Left colon (tissue), 2 donors: Measurements from ENCODE around the gene AFF1. TPM values are rescaled to one million over a fixed set of nuclear protein-coding genes. Genes with fewer than 3 reads are reported as not detected.
"Not testable (repeated sequence)": the region's sequence is repeated elsewhere in the genome, so short reads cannot be mapped to it uniquely, and the experiment has no call there.

Experiments
- ATAC-seq: fragments of 200-7000 bp; cut with Tn5 transposase; one replicate; pipeline ENCODE4 v1.9.1; 2020; ENCODE audit warnings: mild to moderate bottlenecking, moderate library complexity
- DNase-seq, 2 donors: peaks; one replicate each; pipeline ENCODE4 v3.0.0-alpha.2; 2020
- intact Hi-C, 2 donors: fragments of 100-400 bp; cut with DNase I in 1 of 2; cut with micrococcal nuclease in 1 of 2; formaldehyde crosslinking; loops; one replicate each; pipeline versions ENCODE4 v1.11.2 to v1.14.0; 2022; cut with DNase I, micrococcal nuclease
- total RNA-seq, 2 donors: library from RNA; stranded (reverse); fragmentation: NEBNext Ultra II Directional; extraction: Animal tissue kit (Norgen Biotek cat#: 25700); gene quantifications; one replicate each; pipeline ENCODE4 v1.2.1, GENCODE V29; 2021
- donor health status: DM: no; HTN: no; CAD: no.
- donor health status: DM: yes; HTN: yes; CAD: no.

AFF1 gene
- total RNA-seq, 2 donors from 2014 or later = 86.2 to 95.2 TPM

DNA sequence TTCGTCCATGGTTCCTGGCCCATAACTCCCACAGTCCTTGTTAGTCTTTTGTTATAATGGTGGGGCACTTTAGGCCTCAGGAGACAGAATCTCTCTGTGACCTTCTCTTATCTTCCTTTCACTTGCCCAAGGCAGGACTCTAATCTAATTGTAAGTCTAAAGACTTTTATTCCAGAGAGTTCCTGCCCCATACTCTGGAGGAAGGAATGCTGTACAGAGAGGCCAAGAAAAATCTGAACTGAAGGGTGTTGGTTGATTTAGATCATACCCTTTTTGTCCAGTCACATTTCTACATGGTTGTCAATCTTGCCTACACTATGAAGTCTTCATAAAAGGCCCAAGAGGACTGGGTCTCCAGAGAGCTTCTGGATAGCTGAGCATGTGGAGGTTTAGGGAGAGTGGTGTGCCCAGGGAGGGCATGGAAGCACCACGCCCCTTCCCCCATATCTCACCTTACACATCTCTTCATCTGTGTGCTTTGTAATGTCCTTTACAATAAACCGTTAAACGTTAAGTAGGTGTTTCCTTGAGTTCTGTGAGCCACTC lies 84.5 kb downstream of the AFF1 start:
- DNase-seq (no peak), ATAC-seq (no peak)
- intact Hi-C loops = no loop called here

DNA sequence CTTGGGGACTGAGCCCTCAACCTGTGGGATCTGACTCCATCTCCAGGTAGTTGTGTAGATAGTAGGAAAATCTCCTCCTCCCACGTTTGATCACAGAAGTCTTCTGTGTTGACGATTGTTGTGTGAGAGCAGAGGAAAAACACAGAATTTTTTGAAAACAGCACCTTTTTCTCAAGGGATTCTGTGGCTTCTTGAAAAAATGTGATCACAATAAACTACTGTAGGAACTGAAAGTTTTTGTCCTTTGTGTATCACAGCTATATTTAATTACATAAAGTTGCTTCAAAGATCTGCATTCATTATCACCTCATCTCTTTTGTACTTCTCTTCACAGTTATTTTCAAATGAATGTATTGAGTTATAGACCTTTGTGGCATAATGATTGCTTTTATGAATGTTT lies 85.1 kb downstream of the AFF1 start:
- DNase-seq (no peak), ATAC-seq (no peak)
- intact Hi-C loops = no loop called here

DNA sequence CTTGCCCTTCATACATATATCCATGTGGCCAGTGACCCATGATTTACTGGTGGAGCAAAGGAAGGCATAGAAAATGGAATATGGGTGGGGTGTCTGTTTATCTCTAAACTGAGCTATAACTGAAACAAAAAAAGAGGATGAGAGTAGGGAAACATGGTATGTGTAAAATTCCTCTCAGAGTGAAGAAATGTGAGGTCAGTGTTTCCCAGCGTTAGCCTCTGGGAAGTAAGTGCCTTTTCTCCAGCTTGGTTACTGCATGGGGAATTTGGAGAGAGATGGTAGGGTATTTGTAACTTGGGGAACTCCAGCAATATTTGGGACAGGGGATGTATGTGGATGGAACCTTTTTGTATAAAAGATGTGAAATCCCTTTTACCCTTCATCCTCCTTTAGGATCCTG lies 89.4 kb downstream of the AFF1 start:
- no peak for ATAC-seq
- intact Hi-C loops = no loop called here
- DNase-seq = no peak

DNA sequence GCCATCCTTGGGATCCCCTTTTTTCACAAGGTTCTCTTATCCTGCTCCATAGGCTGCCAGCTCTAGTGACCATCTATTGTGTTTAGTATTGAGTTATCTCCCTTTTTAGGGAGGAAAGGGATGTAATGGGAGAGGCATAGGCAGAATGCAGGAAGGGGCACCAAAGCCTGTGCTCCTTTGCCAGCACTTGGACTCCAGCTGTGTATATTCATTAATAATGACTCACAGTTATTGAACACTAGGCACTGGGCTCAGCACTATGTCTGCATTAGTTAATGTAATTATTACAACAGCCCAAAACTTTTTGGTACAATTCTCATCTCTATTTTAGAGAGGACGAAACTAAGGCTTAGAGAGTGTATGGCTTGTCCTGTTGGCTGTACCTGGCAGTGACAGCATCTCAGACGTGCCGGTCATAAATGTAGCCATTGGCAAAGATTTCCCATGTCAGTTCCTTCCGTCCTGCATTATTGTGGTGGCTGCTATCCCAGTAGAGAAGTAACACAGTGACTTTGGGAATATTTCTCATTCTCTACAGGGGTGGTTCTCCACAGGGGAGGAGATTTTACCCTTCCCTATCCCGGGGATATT lies 90.3 kb downstream of the AFF1 start:
- intact Hi-C loops = no loop called here
- ATAC-seq = peak; percentile 56
- no peak for DNase-seq

DNA sequence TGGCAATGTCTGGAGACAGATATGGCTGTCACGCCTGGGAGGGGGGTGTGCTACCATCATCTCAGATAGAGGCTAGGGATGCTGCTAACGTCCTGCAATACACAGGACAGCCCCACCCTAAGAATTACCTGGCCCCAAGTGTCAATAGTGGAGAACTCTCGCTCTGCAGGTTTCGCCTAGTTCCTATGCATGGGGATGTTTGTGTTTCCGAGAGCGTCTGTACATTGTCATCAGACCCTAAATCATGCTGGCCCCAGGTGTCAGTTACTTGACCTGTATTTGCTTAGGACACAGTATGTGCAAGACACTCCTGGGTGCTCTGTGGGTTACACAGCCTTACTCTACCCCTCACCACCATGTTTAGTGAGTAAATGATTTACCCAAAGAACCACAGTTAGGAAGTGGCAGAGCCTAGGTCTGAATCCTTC lies 90.8 kb downstream of the AFF1 start:
- intact Hi-C loops = no loop called here
- ATAC-seq = peak; percentile 92

DNA sequence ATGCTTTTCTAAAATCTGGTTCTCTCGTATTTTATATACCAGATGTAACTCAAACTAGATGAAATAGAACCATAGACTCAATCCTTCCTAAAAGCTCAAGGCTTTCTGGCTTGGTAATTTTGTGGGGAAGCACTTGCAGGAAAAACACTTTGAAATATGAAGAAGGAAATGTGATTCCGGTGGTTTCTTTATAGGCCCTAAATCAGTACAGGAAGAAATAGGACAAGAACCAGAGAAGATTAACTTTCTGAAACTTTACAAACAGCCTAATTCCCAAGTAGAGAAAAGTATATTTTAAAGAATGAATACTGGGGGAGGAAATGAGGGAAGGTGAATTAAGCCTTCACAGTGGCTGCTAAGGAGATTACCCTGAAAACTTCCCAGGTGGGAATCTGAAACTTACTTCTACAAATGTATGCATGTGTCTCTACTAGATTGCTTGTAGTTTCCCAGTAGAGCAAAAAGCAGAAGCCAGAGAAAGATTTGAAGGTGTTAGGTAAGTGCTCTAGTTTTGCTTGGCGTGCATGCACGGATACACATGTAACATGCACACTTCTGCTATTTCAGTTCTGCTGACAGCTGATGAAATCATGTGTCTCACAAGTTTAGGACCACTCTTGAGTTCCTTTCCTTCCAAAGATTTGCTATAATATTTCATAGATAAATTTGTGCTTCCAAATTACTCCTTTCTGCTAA lies 92.1 kb downstream of the AFF1 start:
- intact Hi-C loops = no loop called here
- DNase-seq = no peak
- no peak for ATAC-seq

More for the DNA sequence above, 90.8 kb downstream of the AFF1 start:
- DNase-seq = peak; percentile 60 to 77

DNA sequence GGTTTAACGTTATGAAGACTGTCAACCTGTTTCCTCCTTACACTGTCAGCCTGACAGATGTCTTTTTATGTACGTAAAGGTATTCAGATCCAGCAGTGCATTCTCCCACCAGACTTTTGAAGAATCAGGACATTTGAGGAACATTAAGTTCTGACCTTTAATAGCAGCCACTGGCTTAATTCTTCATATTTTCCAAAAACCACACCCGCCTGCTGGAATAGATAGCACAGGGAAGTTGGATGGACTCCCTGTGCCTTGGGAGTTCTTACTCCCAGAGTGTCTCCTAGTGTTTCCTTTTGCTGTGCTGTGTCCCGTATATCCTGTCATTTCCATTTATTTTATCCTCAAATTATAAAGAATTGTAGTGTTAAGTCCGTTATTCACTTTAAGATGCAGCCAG lies 94.5 kb downstream of the AFF1 start:
- intact Hi-C loops = no loop called here
- ATAC-seq (no peak), DNase-seq (no peak)

DNA sequence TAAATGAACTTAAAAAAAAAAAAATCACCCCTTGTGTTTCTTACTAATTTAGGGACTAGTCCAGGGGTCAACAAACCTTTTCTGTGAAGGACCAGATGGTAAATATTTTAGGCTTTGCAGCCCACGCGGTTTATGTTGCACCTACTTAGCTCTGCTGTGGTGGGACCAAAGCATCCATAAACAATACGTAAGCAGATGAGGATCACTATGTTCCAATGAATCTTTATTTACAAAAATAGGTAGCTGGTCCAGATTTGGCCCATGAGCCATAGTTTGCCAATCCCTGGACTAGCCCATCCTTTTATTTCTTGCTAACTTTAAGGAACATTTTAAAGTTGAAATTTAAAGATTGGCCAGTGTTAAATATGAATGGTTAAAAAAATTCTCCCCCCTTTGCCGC lies 95.3 kb downstream of the AFF1 start:
- intact Hi-C loops = no loop called here
- DNase-seq (no peak), ATAC-seq (no peak)

DNA sequence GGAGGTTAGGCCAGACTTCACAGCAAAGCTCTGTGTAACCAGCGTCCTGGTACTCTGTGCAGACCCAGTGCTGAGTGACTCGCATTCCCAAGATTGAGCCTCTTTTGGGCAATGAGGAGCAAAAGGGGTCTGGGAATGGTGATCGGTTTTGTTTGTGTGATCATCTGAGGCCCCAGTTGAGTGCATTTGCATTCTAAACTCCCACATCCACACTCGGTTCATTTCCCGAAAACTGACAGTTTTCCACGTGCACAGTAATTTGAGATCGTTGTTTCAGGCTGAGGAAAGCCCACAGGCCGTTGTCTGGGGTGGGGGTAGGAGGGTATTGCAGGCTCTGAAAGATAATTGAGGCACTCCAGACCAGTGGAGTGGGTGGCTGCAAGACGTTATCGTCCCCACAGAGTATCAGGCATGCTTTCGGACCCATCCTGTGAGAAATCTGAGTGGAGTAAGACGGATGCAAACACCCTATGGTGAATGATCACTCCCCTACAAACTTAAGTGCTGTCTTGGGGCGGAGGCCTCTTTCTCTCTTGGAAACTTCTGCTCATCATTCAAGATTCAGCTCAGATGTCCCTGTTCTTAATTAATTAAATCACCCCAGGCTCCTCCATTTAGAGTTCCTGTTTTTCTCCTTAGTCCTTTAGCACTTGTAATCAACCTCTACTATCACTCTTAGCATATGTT lies 96.1 kb downstream of the AFF1 start:
- intact Hi-C loops = no loop called here
- ATAC-seq (no peak), DNase-seq (no peak)

DNA sequence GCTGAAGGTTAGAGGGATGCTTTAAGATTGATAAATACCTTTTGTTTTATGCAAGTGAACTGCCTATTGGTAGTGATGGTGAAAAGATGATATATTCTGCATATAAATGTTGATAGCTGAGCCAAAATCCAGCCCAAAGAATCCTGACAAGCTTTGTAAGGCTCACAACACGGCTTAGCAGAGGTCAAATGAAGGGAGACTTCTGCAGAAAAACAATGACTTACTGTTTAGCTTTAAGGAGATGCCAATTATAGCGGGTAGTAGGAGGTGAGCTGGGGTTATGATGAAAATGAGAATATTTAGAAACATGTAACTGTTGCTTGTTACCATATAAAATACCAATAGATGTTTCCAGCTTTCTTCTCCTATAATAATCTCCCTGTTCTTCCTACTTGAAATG lies 97.1 kb downstream of the AFF1 start:
- intact Hi-C loops = no loop called here
- DNase-seq = no peak
- peak; percentile 18 for ATAC-seq

DNA sequence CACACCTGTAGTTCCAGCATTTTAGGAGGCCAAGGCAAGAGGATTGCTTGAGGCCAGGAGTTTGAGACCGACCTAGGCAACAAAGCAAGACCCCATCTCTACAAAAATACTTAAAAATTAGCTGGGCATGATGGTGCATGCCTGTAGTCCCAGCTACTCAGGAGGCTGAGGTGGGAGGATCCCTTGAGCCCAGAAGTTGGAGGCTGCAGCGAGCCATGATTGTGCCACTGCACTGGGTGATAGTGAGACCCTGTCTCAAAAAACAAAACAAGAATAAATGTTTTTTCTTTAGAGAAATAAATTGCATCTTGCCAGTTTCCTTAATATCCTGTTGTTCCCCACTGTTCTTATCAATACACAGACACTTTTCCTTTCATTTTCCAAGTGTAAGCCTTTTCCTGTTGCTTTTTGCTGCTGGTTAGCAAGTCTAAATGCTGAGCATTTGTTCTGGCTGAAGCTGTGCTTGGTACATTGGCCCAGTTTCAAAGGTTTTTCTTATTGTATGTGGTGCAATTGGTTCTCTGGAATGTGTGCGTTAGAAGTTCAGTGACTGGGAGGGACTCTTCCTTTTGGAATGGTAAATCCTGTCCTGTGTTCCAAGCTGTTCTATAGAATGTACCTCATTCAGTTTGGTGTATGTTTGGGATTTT lies 98.2 kb downstream of the AFF1 start:
- intact Hi-C loops = no loop called here
- no peak for DNase-seq
- peak; percentile 79 for ATAC-seq

DNA sequence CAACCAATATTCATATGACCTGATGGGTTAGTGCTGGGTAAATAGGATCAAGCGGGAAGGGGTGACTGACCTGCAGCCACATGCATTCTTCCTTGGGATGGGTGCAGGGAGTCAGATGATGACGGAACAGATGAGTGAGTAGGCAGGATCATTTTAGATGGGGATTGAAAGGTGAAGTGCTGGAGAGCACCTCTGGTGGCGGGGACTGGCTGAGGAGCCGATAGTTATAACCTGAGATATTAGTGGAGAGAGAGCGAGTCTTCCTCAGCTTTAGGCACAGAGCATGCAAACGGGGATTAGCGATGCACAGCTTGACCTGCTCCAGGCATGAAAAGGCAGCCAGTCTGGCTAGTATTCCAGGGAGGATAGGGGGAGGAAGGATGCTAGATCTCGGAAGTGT lies 99.1 kb downstream of the AFF1 start:
- intact Hi-C loops = no loop called here
- DNase-seq (no peak), ATAC-seq (no peak)

DNA sequence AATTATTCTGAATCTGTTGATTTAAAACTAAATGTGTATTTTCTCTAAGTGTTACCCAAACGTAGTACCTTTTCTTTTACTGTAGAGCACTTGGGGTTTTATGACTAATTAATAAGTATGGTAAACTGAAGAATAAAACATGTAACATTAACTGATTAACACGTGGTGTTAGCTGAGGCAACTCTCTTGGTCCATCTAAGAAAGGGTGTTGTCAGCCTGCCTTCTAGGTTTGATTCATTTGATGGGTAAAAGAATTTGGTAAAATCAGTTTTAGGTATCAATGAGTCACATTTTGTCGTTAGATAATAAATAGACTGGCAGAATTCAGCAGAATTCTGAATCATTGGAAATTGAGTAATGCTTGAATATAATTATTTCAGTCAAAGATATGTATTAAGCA lies 99.7 kb downstream of the AFF1 start:
- DNase-seq (no peak), ATAC-seq (no peak)
- intact Hi-C loops = no loop called here

DNA sequence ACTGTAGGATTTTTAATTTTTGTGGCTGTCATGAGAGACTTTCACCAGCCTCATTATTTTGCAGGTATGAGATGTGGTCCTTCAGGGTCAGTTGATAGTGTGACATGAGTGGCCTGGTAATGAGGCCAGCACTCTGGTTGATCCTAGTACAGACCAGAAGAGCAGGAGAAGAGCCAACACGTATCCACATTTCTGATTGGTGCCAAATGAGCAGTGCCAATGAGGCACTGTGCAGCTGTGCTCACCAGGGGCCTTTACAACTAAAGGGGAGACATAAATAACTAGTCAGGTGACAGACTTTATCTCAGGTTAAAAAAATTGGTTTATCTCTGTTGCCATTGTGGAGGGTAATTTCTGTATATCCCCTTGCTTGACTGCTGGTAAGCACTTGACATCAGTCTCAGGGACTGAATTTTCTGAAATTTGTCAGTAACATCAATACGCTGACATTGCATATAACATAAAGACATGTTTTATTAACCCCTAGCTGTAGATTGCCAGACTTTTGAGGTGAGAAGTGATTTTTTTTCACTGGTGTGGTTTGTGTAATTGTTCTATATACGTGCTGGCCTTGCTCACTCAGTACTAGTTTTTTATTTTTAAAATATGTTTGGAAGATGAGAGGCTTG lies 101.2 kb downstream of the AFF1 start:
- no peak for DNase-seq
- ATAC-seq = no peak
- intact Hi-C loops = no loop called here

DNA sequence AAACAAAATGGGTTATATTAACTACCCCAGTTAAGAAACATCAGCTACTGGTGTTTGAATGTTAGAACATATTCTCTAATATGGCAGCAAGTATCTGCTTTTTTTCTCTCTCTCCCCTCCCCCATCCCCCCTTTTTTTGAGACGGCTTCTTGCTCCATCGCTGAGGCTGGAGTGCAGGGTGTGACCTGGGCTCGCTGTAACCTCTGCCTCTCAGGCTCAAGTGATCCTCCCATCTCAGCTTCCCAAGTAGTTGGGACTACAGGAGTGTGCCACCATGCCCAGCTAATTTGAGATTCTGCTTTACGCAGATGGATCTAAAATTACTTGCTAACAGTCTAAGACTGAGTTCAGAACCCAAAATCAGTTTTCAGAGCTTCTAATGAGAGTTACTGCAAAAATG lies 101.9 kb downstream of the AFF1 start:
- intact Hi-C loops = no loop called here
- ATAC-seq (no peak), DNase-seq (no peak)

DNA sequence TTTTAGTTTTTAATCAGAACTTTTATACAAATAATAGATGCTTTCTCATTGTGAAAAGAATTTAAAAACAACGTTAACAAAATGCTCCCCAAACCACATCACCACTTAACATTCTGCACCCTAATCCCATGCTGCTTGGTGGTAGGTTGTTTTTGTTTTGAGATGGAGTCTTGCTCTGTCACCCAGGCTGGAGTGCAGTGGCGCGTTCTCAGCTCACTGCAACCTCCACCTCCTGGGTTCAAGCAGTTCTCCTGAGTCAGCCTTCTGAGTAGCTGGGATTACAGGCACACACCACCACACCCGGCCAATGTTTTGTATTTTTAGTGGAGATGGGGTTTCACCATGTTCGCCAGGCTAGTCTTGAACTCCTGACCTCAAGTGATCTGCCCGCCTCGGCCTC lies 102.4 kb downstream of the AFF1 start:
- ATAC-seq, DNase-seq, intact Hi-C loops: not testable (repeated sequence)

DNA sequence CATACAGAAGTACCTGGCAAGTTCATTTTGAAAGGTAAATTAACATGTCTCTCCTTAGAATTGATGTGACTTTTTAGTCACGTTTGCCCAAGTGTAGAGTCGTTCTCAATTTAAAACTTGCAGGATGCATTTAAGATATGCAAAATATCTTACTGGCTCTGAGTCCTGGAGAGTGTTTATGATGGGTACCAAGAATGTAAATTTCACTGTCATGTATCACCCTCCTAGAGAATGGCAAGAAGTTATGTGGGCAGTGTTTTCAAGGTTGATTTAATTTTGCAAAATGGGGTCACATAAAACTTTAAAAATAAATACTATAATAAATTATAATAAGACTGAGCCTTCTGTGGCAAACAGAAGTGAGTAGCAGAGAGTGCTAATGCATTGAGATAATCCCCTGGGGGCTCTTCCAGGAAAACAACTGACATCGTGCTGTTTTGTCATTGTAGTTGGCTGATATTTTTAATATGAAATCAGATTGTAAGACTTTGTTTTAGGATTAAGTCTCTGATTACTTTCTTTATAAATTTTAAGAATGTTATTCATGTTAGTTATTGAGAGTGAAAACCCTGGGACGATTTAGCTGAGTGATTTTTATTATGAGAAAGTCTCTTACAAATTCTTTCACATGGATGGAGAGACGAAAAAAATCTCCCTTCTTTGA lies 103.0 kb downstream of the AFF1 start:
- ATAC-seq = no peak
- DNase-seq = no peak
- intact Hi-C loops = no loop called here

DNA sequence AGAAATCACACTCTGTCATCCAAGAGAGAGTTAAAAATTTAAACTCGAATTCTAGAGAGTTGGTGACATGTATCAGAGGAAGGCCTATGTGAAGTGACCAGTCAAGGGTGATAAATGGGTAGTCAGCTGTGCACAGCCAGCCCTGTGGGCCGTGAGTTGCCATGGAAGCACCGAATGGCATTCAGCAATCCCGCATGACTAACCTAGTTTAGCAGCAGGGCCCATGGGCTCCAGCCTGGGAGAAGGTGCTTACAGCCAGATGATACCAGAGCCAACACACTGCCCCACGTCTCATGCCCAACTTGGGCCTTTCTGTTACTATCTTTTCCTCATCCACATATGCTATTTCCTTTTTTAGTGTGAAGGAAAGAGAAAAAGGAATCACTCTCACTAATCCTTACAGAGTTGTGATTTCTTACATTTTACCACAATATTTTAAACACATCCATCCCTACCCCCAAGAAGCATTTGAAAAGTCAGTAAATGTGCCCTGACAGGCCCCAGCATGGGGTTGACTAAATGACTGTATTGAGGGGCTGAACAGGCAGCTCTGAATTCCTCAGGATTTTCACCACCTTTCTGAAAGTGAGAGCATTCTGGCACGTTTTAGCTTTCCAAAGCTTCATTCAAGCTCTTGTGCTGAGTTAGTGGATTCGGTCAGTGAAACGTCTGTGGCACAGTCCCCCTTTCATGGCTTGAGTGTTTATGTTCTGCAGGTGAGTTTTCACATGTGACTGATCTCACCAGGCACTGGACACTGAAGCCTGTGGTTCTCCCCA lies 104.2 kb downstream of the AFF1 start:
- peak; percentile 49 for ATAC-seq

More for the DNA sequence above, 104.2 kb downstream of the AFF1 start:
- intact Hi-C loops = no loop called here
- no peak for DNase-seq
